CD1c-positive myeloid dendritic cell (primary cell): ENCODE results near the gene ADCY5.

Experiments used
- DNase-seq: peaks from one replicate; pipeline ENCODE4 v3.0.0-alpha.2; 2016; ENCODE audit errors: extremely low spot score

Gene ADCY5

GRCh38 chr3:123342631-123343080, 106.2 kb downstream of the ADCY5 start:
- no peak for DNase-seq

GRCh38 chr3:123341871-123342630, 106.8 kb downstream of the ADCY5 start:
- DNase-seq: no peak

- DNase-seq: no peak
These were observed 108.6 kb downstream of the ADCY5 start for GRCh38 chr3:123340336-123340735.

- DNase-seq: no peak
These were observed 109.6 kb downstream of the ADCY5 start for GRCh38 chr3:123339302-123339701.

GRCh38 chr3:123338620-123339061, 110.2 kb downstream of the ADCY5 start:
- no peak for DNase-seq

- no peak for DNase-seq
These were observed 110.8 kb downstream of the ADCY5 start for GRCh38 chr3:123337948-123338619.

GRCh38 chr3:123337226-123337625, 111.7 kb downstream of the ADCY5 start:
- no peak for DNase-seq

GRCh38 chr3:123336441-123336851, 112.4 kb downstream of the ADCY5 start:
- no peak for DNase-seq

GRCh38 chr3:123336001-123336400, 112.9 kb downstream of the ADCY5 start:
- DNase-seq: no peak

- no peak for DNase-seq
These were observed 113.8 kb downstream of the ADCY5 start for GRCh38 chr3:123335007-123335670.

- DNase-seq: no peak
These were observed 114.8 kb downstream of the ADCY5 start for GRCh38 chr3:123334056-123334455.

- no peak for DNase-seq
These were observed 115.5 kb downstream of the ADCY5 start for GRCh38 chr3:123333401-123333800.

- DNase-seq: no peak
These were observed 116.7 kb downstream of the ADCY5 start for GRCh38 chr3:123332124-123332641.

- no peak for DNase-seq
These were observed 117.2 kb downstream of the ADCY5 start for GRCh38 chr3:123331651-123332050.

GRCh38 chr3:123331006-123331405, 117.9 kb downstream of the ADCY5 start:
- DNase-seq: no peak

GRCh38 chr3:123330441-123330991, 118.4 kb downstream of the ADCY5 start:
- no peak for DNase-seq

GRCh38 chr3:123329636-123330340, 119.1 kb downstream of the ADCY5 start:
- no peak for DNase-seq

GRCh38 chr3:123328851-123329635, 119.8 kb downstream of the ADCY5 start:
- DNase-seq: peak; percentile 72

GRCh38 chr3:123327956-123328850, 120.7 kb downstream of the ADCY5 start:
- no peak for DNase-seq

GRCh38 chr3:123327480-123327879, 121.4 kb downstream of the ADCY5 start:
- DNase-seq: no peak
